Kidney (tissue), 14 donors: ENCODE measurements around the gene C1QL4. TPM values are rescaled to one million over a fixed set of nuclear protein-coding genes. Genes with fewer than 3 reads are reported as not detected.

Experiments
- DNase-seq, 5 donors: peaks; one replicate each; pipeline ENCODE4 v3.0.0-alpha.2; 2013 to 2020
- FAIRE-seq: peaks from 2 replicates; lab custom pipeline; 2012; peaks lifted over from hg19 to GRCh38; lab: Jason Lieb, UNC
- H3K27ac ChIP-seq, 2 donors: one replicate each; pipeline ENCODE4 v1.7.0; 2013; ENCODE audit warnings: low read depth in 2 of 2, low read length in 2 of 2, inconsistent platforms in 1 of 2
- H3K27me3 ChIP-seq: one replicate; pipeline ENCODE4 v1.7.1; 2013; ENCODE audit warnings: low read length, inconsistent platforms; ENCODE audit not compliant: control insufficient read depth, insufficient read depth
- H3K36me3 ChIP-seq, 3 donors: one replicate each; pipeline versions ENCODE4 v1.7.0 to v1.7.1; 2013; ENCODE audit warnings: low read length in 3 of 3, control low read depth in 1 of 3, inconsistent platforms in 1 of 3; ENCODE audit not compliant: insufficient read depth in 3 of 3, control insufficient read depth in 2 of 3
- H3K4me1 ChIP-seq, 3 donors: one replicate each; pipeline versions ENCODE4 v1.7.0 to v1.7.1; 2013; ENCODE audit warnings: low read length in 3 of 3, inconsistent platforms in 1 of 3, low read depth in 1 of 3; ENCODE audit not compliant: control insufficient read depth in 2 of 3, insufficient read depth in 2 of 3
- H3K4me3 ChIP-seq, 3 donors: one replicate each; pipeline versions ENCODE4 v1.7.0 to v1.8.1; 2013; ENCODE audit warnings: low read length in 3 of 3, control low read depth in 1 of 3, inconsistent platforms in 1 of 3
- H3K9ac ChIP-seq, 3 donors: one replicate each; pipeline versions ENCODE4 v1.7.0 to v1.7.1; 2013; ENCODE audit warnings: low read length in 3 of 3, control low read depth in 1 of 3, inconsistent platforms in 1 of 3
- H3K9me3 ChIP-seq, 3 donors: one replicate each; pipeline versions ENCODE4 v1.7.0 to v1.7.1; 2013; ENCODE audit warnings: low read length in 3 of 3, control low read depth in 1 of 3, inconsistent platforms in 1 of 3; ENCODE audit not compliant: control insufficient read depth in 2 of 3, insufficient read depth in 1 of 3
- CTCF ChIP-seq: IDR thresholded peaks from 3 replicates; pipeline ENCODE4 v1.5.1; 2012; ENCODE audit warnings: mild to moderate bottlenecking, moderate library complexity, borderline replicate concordance; ENCODE audit not compliant: insufficient read depth; ENCODE audit errors: extremely low read depth
- intact Hi-C: fragments of 100-400 bp; cut with DNase I; formaldehyde crosslinking; loops from one replicate; pipeline ENCODE4 v1.11.1; 2022
- polyA plus RNA-seq: library from polyadenylated mRNA; stranded (reverse); fragments of 350-450 nt; fragmentation: Illumina TruSeq; extraction: RNeasy Lipid Tissue Mini Kit (QIAGEN cat#74804); gene quantifications from one replicate; pipeline ENCODE4 v1.2.3, GENCODE V29; 2014; ENCODE audit warnings: low read depth, low replicate concordance; ENCODE audit not compliant: insufficient read depth
- total RNA-seq: library from RNA; stranded (reverse); fragmentation: NEBNext Ultra II Directional; extraction: Animal tissue kit (Norgen Biotek cat#: 25700); gene quantifications from one replicate; pipeline ENCODE4 v1.2.1, GENCODE V29; 2021
- donor health status: control.
- donor health status: control.
- donor health status: control.
- donor health status: control.
- donor health status: control.
- donor health status: DM: yes; HTN: yes; CAD: no.
- donor health status: Normal renal cell carcinoma (clear cell type).

Gene C1QL4
- total and polyA plus RNA-seq, 2 donors from 2014 or later, result 1.0 TPM; not detected in 1

- H3K27me3 ChIP-seq, result peaks cover 30% of the 10 kb centered on the region
- H3K4me1 ChIP-seq, result peaks cover 0 to 15% (median 0%) of the 10 kb centered on the region in 3 donors
- DNase-seq, result peak; percentile 55 to 73 (median 68)
- no peak within 1 kb of the TSS for H3K9ac ChIP-seq
- H3K9me3 ChIP-seq, result no peaks in the 10 kb centered on the region
- intact Hi-C loops, result no loop called here
- FAIRE-seq, result no peak
- no peak within 1 kb of the TSS for H3K27ac ChIP-seq
- TF ChIP-seq CTCF, result no peak
- no peak within 1 kb of the TSS for H3K4me3 ChIP-seq
- no peaks in the 10 kb centered on the region for H3K36me3 ChIP-seq
Observed at GRCh38 chr12:49295082-49295936, 41.7 kb downstream of the C1QL4 start, which contains the start of gene PRPH. PRPH (plus strand) TSS chr12:49295147; CDS start chr12:49295201, 54 bp downstream.

GRCh38 chr12:49294804-49295081 is 42.2 kb downstream of the C1QL4 start:
- Histone ChIP-seq H3K9me3 (no peaks in the 10 kb centered on the region), H3K4me1 (peaks cover 0 to 15% (median 0%) of the 10 kb centered on the region in 3 donors), H3K9ac (no peak overlapping the region), H3K36me3 (no peaks in the 10 kb centered on the region), H3K27ac (no peak overlapping the region), H3K4me3 (no peak overlapping the region), H3K27me3 (peaks cover 30% of the 10 kb centered on the region)
- no peak for TF ChIP-seq CTCF
- intact Hi-C loops, result no loop called here
- FAIRE-seq, result no peak
- DNase-seq, result no peak

GRCh38 chr12:49294086-49294803 is 42.7 kb downstream of the C1QL4 start:
- no peak for FAIRE-seq
- no peak overlapping the region for H3K4me3 ChIP-seq
- H3K9me3 ChIP-seq, result no peaks in the 10 kb centered on the region
- peaks cover 0 to 15% (median 0%) of the 10 kb centered on the region in 3 donors for H3K4me1 ChIP-seq
- peak in 2 of 5 donors; percentile 38 to 57 for DNase-seq
- intact Hi-C loops, result no loop called here
- no peak overlapping the region for H3K27ac ChIP-seq
- no peak overlapping the region for H3K9ac ChIP-seq
- TF ChIP-seq CTCF, result no peak
- peaks cover 30% of the 10 kb centered on the region for H3K27me3 ChIP-seq
- H3K36me3 ChIP-seq, result no peaks in the 10 kb centered on the region
